DND-41 (cell line): ENCODE results near the gene STRN.
"Not testable (repeated sequence)": the region's sequence is repeated elsewhere in the genome, so short reads cannot be mapped to it uniquely, and the experiment has no call there.

Source experiments
- EZH2 ChIP-seq: IDR thresholded peaks from 3 replicates; pipeline ENCODE4 v1.6.1; 2012; ENCODE audit warnings: borderline replicate concordance, low read depth, mild to moderate bottlenecking, moderate library complexity, low read length, inconsistent platforms; ENCODE audit not compliant: severe bottlenecking
- TF ChIP-seq, protein P1 (sequence below): IDR thresholded peaks from 2 replicates; pipeline ENCODE4 v1.5.1; 2012; ENCODE audit warnings: borderline replicate concordance, low read length, moderate library complexity, mild to moderate bottlenecking; ENCODE audit not compliant: poor library complexity, severe bottlenecking; ENCODE audit errors: extremely low read depth

DNA sequence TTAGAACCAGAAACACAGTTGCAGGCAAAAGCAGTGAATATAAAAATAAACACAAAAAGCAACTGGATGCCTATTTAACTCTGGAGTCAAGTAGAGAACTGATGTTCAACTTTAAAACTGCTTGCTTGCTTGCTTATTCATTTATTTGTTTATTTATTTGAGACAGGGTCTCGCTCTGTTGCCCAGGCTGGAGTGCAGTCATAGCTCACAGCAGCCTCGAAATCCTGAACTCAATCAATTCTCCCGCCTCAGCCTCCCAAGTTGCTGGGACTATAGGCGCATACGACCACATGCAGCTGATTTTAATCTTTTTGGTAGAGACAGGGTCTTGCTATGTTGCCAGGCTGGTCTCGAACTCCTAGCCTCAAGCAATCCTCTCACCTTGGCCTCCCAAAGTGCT is 34.6 kb downstream of the STRN start:
- TF ChIP-seq, protein P1, sequence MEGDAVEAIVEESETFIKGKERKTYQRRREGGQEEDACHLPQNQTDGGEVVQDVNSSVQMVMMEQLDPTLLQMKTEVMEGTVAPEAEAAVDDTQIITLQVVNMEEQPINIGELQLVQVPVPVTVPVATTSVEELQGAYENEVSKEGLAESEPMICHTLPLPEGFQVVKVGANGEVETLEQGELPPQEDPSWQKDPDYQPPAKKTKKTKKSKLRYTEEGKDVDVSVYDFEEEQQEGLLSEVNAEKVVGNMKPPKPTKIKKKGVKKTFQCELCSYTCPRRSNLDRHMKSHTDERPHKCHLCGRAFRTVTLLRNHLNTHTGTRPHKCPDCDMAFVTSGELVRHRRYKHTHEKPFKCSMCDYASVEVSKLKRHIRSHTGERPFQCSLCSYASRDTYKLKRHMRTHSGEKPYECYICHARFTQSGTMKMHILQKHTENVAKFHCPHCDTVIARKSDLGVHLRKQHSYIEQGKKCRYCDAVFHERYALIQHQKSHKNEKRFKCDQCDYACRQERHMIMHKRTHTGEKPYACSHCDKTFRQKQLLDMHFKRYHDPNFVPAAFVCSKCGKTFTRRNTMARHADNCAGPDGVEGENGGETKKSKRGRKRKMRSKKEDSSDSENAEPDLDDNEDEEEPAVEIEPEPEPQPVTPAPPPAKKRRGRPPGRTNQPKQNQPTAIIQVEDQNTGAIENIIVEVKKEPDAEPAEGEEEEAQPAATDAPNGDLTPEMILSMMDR: not testable (repeated sequence)
- TF ChIP-seq EZH2: not testable (repeated sequence)
